ENCODE results near the gene HOXB7. TPM values are rescaled to one million over a fixed set of nuclear protein-coding genes. Genes with fewer than 3 reads are reported as not detected.

Gene HOXB7
- total RNA-seq, 4 donors from 2014 or later, result 2.3 to 11.1 (median 5.2) TPM

DNA sequence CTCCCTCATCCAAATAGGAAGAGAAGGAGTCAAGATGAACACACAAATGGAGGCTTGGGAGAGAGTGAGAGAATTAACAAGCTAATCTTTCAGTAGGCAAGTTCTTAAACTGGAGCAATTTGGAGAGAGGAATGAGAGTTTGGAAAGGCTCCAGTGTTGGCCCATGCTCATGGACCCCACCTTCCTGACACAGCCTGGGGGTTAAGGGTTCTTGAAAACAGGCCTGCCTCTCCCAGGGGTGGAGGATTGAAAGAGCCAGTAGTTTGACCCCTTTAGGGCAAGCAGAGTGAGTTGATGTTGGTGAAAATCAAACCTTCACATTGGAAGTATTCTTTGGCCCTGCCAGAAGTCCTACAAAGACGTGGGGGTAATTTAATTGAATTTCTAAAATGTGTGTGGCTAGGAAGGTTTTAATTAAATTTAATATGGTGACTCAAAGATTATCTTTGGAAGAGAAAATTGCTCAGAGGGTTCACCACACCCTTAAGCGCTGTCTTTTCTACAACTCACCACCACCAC lies 26.5 kb downstream of the HOXB7 start:
- TF ChIP-seq, protein P1, sequence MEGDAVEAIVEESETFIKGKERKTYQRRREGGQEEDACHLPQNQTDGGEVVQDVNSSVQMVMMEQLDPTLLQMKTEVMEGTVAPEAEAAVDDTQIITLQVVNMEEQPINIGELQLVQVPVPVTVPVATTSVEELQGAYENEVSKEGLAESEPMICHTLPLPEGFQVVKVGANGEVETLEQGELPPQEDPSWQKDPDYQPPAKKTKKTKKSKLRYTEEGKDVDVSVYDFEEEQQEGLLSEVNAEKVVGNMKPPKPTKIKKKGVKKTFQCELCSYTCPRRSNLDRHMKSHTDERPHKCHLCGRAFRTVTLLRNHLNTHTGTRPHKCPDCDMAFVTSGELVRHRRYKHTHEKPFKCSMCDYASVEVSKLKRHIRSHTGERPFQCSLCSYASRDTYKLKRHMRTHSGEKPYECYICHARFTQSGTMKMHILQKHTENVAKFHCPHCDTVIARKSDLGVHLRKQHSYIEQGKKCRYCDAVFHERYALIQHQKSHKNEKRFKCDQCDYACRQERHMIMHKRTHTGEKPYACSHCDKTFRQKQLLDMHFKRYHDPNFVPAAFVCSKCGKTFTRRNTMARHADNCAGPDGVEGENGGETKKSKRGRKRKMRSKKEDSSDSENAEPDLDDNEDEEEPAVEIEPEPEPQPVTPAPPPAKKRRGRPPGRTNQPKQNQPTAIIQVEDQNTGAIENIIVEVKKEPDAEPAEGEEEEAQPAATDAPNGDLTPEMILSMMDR (IDR thresholded peaks at IDR 0.05; ENCODE audit: low read depth), result no peak

DNA sequence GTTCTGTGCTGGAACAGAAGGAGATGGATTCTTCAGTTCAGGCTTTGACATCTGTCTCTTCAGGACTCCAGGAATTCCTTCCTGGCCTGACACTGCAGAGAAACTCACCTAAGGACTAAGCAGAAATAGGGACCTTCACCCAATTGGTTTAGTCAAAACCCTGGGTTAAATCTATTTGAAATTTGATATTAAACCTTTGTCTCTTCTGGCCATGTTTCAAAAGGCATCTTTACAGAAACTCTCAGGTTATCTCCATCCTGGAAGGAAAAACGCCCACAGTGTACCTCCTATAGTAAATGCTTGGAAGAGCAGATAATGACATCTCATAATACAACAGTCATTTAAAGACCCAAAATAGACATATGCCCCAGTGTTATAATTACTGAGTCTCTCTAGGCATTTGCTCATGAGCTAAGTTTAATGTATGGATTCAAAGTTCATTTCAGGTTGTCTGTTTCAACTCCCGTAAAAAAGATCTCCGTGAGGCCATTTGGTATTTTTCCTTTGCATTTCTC lies 27.1 kb downstream of the HOXB7 start:
- TF ChIP-seq, protein P1 (IDR thresholded peaks at IDR 0.05; ENCODE audit: low read depth), result no peak

DNA sequence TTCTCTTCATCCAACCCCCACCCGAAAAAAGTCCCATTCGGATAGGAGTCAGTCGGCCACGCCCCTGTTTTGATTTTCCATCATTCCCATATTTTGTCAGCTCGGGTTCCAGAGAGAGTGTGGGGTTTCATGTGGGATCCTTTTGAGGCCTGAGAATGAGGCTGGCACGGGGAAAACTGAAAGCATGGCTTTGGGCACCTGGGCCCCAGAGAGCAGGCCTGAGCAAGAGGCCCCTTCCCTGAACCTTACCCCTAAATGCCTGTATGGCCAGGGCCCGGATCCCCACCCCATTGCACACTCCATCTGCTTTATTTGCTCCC lies 28.1 kb downstream of the HOXB7 start:
- TF ChIP-seq, protein P1 (IDR thresholded peaks at IDR 0.05; ENCODE audit: low read depth), result no peak

DNA sequence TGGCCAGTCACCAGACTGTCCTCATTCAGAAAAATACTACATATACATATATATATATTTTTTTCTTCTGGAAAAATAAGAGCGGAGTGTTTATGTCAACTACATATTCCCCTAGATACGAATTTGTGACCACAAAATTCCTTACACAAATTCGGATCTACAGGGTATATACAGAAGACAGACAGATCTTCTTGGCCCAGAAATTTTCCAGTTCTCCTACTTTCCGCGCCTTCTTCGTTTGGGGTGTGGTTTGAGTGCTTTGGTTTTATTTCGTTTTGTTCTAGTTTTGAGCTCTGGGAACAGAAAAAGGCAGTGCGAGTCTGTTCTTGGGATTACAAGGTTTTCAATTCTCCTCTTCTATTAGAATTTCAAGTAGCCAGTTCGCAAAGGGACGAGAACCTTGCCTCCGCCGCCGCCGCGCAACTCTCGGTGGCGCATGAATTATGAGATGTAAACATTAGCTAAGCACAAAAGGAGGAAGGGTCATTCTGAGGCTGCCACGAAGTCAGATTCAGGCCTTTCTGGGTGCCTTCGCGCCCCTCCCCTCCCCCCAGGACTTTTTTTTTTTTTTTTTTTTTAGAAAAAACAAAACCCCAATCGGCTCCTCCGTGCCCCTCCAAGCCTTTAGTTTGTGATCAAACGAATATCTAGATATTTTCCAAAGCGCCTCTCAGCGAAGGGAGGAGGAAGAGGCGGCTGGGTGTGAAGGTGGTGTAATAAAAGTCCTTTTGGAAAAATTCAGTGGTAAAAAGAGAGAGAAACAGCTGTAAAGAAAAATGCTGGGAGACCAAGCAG lies 30.9 kb downstream of the HOXB7 start:
- TF ChIP-seq, protein P1 (IDR thresholded peaks at IDR 0.05; ENCODE audit: low read depth), result no peak

DNA sequence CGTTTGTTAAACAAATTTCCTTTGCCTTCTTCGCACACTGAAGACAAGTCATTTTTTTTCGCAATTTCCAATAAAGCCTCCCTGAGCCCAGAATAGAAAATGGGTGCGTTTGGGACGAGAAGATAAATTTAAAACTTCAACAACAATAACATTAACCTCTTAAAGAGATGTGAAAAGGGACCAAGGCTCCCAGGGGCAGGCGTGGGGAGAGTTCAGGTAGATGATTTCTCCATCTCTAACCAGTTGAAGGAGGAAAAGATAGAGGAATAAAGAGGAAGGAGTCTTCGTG lies 31.4 kb downstream of the HOXB7 start:
- TF ChIP-seq, protein P1 (IDR thresholded peaks at IDR 0.05; ENCODE audit: low read depth), result no peak

DNA sequence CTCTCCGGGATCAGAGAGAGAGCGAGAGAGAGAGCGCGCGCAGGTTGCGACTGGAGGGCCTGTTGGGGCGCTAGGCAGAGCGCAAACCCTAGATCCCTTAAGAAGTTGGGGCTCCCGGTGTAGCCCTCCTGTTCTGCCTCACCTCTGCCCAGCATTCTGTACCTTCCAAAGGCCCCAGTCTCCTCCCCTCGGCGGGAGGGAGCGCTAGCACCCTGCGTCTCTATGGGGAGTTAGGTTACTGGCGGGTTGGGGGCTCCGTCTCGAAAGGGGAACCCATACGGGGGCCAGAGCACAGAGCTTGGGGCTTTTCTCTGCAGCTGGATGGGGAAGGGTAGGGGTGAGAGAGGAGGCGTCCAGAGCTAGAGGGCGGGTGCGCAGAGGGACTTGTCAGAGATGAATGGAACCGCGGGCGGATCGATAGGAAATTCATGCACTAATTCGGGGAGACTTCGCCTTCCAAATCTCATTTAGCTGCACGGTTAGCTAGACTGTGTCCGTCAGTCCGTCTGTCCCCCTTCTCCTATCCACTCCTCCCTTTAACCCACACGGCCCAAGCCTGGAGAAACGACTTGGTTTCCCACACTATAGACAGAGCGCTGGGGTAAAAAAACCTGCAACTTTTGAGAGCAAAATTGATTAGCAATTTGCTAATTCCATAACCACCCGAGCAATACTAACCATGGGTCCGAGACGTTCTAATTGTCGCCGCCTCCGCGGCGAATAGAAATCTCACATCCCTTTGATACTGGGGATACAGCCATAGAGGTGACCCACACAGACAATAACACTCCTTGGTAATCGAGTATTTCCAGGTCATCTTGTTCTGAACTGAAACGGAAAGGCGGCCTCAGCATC lies 32.0 kb downstream of the HOXB7 start:
- TF ChIP-seq, protein P1 (IDR thresholded peaks at IDR 0.05; ENCODE audit: low read depth), result no peak

Data from subcutaneous adipose tissue (tissue), 4 donors.